CD4-positive, alpha-beta T cell treated with Interleukin-2 at 100 ng/mL for 4 hours (primary cell): ENCODE data around the gene WASF2.
"Not testable (repeated sequence)": the region's sequence is repeated elsewhere in the genome, so short reads cannot be mapped to it uniquely, and the experiment has no call there.

ENCODE experiments used
- DNase-seq: peaks from one replicate; pipeline ENCODE4 v3.0.0-alpha.2; 2020; ENCODE audit warnings: low spot score

Gene WASF2

GRCh38 chr1:27418326-27419185 lies 71.4 kb downstream of the WASF2 start:
- DNase-seq: peak; percentile 63

- no peak for DNase-seq
Observed at GRCh38 chr1:27417713-27418112, 72.3 kb downstream of the WASF2 start.

GRCh38 chr1:27416387-27417111 lies 73.4 kb downstream of the WASF2 start:
- DNase-seq: peak; percentile 78

- no peak for DNase-seq
Observed at GRCh38 chr1:27414091-27414490, 75.9 kb downstream of the WASF2 start.

- DNase-seq: no peak
Observed at GRCh38 chr1:27413004-27413403, 77.0 kb downstream of the WASF2 start.

GRCh38 chr1:27412502-27412901 lies 77.5 kb downstream of the WASF2 start:
- no peak for DNase-seq

- no peak for DNase-seq
Observed at GRCh38 chr1:27410709-27411108, 79.3 kb downstream of the WASF2 start.

GRCh38 chr1:27409669-27410068 lies 80.3 kb downstream of the WASF2 start:
- DNase-seq: no peak

GRCh38 chr1:27408151-27408550 lies 81.8 kb downstream of the WASF2 start:
- DNase-seq: no peak

- not testable (repeated sequence) for DNase-seq
Observed at GRCh38 chr1:27406791-27407190, 83.2 kb downstream of the WASF2 start.

GRCh38 chr1:27406362-27406680 lies 83.6 kb downstream of the WASF2 start:
- DNase-seq: no peak

- DNase-seq: not testable (repeated sequence)
Observed at GRCh38 chr1:27405598-27406361, 84.2 kb downstream of the WASF2 start.

GRCh38 chr1:27405074-27405473 lies 84.9 kb downstream of the WASF2 start:
- no peak for DNase-seq

GRCh38 chr1:27403931-27404330 lies 86.0 kb downstream of the WASF2 start:
- no peak for DNase-seq

GRCh38 chr1:27403065-27403726 lies 86.8 kb downstream of the WASF2 start:
- peak; percentile 31 for DNase-seq

GRCh38 chr1:27402349-27402754 lies 87.6 kb downstream of the WASF2 start:
- no peak for DNase-seq

GRCh38 chr1:27400963-27401341 lies 89.0 kb downstream of the WASF2 start:
- no peak for DNase-seq

GRCh38 chr1:27400082-27400962 lies 89.6 kb downstream of the WASF2 start:
- DNase-seq: no peak

GRCh38 chr1:27399251-27400025 lies 90.5 kb downstream of the WASF2 start:
- DNase-seq: no peak

GRCh38 chr1:27398405-27399149 lies 91.4 kb downstream of the WASF2 start:
- DNase-seq: no peak
